Activated naive CD8-positive, alpha-beta T cell treated with anti-CD3 and anti-CD28 coated beads, Interleukin-2, amount 50 U/mL, for 16 hours (primary cell): ENCODE results near the gene STXBP5.
"Not testable (repeated sequence)": the region's sequence is repeated elsewhere in the genome, so short reads cannot be mapped to it uniquely, and the experiment has no call there.

Experiments used
- DNase-seq: peaks from one replicate; pipeline ENCODE4 v3.0.0-alpha.2; 2020; ENCODE audit warnings: low read depth, low spot score

STXBP5 gene

DNA sequence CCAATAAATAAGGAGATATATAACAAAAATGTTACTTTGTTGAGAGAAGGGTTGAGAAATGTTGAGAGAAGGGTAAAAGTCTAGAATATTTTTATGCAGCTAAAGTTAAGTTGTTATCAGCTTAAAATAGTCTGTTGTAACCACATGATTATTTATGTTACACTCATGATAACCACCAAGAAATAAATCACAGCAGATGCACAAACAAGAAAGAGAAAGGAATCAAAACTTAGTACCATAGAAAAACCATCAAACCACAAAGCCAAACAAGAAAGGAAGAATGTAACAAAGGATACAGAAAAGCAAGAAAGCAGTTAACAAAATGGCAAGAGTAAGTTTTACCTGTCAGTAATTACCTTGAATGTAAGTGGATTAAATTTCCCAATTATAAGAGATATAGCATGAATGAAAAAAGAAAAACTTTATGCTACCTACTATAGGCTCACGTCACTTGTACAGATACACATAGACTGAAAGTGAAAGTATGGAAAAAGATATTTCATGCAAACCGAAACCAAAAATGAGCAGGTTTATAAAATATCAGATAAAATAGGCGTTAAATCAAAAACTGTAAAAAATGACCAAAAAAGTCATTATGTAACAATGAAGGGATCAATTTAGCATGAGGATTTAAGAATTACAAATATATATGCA, 93.6 kb downstream of the STXBP5 start:
- no peak for DNase-seq

DNA sequence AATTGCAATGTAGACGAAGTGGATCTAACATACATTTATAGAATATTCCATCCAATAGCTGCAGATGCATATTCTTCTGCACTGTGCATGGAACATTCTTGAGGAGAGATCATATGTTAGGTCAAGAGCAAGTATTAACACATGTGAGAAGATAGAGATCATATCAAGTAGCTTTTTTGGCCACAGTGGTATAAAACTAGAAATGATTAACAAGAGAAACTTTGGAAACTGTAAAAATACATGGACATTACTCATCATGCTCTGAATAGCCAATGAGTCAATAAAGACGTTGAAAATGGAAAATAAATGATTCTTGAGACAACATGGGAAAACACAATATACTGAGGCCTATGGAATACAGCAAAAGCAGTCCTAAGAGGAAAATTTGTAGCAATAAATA, 94.2 kb downstream of the STXBP5 start:
- no peak for DNase-seq

DNA sequence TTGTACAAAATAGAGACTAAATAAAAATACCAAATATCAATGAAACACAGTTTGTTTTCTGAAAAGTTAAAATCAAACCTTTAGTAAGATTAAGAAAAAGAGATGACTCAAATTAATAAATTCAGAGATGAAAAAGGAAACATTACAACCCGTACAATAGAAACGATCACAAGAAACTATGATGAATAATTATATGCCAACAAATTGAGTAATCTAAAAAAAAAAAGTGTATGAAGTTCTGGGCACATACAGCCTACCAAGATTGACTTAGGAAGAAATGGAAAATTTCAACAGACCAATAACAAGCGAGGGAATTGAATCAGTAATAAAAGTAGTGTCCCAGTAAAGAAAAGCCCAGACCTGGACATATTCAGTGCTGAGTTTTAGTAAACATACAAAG, 94.8 kb downstream of the STXBP5 start:
- DNase-seq: no peak

DNA sequence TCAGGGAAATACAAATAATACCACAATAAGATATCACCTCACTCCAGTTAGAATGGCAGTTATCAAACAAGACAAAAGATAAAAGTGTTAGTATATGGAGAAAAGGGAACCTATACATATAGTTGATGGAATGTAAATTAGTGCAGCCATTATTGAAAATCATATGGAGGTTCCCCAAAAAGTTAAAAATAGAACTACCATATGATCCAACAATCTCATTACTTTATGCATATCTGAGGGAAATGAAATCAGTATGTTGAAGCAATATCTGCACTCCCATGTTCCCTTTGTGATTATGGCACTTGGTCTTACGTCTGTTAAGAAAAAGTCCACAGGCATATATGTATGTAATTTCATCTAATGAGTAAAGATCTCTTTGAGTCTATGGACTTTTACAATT, 96.9 kb downstream of the STXBP5 start:
- DNase-seq: no peak

DNA sequence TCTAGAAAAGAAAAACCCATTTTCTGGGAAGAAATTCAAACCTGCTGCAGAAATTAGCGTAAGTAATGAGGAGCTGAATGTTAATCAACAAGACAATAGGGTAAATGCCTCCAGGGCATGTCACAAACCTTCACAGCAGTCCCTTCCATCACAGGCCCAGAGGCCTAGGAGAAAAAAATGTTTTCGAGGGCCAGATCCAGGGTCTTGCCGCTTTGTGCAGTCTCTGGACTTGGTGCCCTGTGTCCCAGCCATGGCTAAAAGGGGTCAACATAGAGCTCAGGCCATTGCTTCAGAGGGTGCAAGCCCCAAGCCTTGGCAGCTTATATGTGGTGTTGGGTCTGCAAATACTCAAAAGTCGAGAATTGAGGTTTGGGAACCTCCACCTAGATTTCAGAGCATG, 99.8 kb downstream of the STXBP5 start:
- DNase-seq: no peak

DNA sequence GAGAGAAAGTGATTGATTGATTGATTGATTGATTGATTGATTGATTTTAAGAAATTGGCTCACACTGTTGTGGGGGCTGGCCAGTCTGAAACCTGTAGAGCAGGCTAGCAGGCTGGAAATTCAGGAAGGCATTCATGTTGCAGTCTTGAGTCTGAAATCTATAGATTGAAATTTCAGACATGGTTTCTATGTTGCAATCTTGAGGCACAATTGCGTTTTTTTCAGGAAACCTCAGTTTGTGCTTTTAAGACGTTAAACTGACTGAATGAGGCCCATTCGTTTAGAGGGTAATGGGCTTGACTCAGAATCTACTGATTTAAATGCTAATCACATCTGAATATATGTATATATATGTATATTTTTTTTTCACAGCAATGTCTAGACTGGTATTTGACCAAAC, 106.3 kb downstream of the STXBP5 start:
- no peak for DNase-seq

DNA sequence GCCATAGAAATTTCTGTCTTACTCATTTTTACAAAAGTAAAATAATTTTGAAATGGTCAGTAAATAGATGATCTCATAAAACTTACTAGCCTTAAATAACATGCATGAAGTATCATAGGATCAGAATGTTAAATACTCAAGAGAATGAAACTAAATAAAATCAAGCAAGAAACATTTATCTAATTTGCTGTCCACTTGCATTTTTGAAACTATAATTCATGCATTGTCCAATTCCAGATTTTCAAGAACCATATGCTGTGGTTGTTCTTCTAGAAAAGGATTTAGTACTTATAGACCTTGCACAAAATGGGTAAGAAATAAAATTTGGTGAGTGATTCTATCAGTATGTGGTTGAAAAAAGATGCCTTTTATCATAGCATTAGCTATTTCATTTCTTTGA, 107.0 kb downstream of the STXBP5 start:
- DNase-seq: no peak

DNA sequence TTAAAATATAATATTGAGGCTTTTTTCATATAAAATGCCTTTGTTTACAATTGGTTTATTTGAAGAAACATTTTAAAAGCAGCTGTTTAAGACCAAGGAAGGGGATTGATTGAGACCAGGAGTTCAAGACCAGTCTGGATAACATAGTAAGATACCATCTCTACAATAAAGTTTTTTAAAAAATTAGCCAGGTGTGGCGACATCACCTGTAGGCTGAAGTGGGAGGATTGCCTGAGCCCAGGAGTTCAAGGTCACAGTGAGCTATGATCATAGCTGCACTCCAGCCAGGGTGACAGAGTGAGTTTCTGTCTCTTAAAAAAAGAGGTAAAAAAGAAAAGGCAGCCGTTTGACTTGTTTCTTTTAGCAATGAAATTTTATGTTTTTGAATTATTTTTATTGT, 117.0 kb downstream of the STXBP5 start:
- no peak for DNase-seq

DNA sequence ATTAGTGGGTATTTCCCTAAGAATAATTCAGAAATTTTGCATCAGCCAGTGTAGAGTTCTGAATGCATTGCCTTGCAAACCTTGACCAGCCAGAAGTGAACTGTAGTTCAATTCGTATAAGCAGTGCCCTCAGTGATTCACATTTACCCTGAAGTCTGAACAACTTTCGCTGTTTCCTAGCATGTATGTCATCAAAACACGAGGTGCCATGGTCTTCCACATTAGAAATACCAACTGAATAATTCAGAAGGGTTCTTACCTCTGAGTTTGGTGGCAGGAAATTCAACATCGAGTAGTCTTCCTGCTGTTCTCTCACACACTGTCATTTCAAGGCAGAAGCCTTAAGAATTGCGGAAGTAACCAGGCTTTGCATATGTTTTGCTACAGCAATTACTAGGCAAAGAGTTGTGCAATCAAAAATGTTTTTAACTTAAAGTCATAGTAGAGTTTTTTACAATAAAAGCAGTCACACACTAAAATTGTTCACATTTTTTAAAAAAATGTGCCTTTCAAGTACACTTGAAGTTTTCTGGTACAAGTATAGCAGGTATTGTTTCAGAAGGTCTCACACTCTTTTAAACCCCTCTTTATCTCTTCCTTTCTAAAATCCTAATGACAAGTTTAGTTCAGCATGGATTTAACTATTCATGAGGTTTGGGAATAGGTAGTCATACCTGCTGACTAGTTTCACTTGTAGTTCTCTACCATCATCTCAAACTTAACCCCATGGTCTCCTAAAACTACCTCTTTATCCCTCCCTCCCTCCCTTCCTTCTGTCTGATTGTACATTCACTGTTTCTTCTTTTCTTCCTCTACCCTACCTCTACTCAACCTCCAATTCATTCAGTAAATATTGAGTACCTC, 118.3 kb downstream of the STXBP5 start:
- no peak for DNase-seq

DNA sequence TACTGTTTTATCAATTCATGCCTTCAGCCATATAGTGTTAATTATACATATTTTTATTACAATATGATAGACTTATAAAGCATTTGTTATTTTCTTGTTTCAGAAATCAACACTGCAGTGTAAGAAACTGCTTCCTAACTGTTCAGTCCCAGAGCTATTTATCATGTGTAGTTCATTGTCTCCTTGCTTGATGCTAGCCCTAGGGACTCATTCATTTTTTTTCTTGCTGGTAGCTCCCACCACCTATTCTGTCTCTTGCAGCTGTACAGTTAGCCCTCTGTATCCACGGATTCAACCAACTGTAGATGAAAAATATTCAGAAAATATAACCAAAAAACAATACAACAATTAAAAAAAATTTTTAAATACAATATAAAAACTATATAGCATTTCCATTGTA, 121.3 kb downstream of the STXBP5 start:
- DNase-seq: no peak

DNA sequence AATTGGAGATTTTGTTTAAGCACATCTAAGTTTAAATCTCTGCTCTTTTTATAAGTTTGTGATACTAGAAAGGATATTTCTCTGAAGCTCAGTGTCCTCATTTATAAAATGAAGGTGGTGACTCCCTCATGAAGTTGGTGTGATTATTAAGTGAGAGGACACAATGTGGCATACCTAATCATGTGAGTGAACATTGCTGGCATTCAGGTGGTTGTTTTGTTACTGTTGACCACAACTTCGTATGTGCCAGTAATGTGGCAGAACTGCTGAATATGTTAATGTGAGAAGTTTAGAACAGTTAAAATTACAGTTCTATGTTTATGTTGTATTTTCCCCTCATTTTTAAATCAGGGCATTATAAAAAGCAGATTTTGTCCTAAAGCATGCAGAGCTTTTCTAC, 127.2 kb downstream of the STXBP5 start:
- DNase-seq: no peak

DNA sequence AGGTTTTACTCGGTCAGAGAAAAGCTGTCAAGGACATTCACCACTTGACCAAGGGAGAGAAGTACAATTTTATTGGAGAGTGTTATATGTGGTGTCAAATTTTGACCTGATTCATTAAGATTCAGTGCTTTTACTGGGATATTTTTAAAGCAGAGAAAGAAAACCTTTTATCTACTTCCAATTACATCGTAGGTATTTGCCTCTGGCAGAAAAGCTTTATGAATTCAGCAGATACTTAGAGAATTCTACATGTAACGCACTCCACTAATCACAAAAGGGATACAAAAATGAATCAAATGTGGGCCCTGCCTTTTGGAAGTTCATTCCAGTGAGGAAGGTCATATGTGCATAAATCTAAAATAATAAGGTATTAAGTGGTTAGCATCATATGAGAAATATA, 133.7 kb downstream of the STXBP5 start:
- no peak for DNase-seq

DNA sequence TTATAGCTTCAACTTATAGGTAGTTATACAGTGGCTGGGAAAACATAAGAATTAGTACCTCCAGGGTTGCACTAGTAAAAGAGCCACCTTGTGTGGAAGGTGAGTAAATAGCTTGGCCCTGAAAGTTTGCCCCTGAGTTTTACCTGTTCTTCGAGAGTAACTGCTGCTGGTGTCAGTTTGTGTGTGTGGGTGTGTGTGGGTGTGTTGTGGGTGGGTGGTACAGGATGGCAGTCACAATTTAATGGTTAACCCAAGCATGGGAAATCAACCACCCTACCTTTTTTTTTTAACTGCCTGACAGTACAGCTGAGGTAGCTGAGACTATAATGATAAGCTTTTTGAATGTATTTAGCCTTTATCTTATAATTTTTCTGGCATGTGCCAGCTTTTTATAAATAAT, 137.3 kb downstream of the STXBP5 start:
- no peak for DNase-seq

DNA sequence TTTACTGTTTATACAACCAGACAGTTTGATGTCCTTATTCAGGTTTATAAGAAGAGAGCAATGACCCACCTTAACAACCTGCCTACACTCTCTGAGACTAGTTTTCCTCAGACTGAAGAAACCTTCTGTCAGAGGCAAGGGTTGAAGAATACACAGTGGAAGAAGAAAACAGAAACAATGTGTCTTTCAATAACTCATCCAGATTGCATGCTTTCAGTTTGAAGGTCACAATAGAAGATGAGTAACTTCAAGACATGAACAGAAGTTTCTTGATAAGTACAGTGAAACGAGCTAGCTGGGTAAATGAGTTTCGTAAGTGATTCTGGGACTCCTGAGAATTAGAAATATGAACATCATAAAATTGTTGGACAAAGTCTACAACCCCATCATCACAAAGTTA, 141.7 kb downstream of the STXBP5 start:
- DNase-seq: no peak

DNA sequence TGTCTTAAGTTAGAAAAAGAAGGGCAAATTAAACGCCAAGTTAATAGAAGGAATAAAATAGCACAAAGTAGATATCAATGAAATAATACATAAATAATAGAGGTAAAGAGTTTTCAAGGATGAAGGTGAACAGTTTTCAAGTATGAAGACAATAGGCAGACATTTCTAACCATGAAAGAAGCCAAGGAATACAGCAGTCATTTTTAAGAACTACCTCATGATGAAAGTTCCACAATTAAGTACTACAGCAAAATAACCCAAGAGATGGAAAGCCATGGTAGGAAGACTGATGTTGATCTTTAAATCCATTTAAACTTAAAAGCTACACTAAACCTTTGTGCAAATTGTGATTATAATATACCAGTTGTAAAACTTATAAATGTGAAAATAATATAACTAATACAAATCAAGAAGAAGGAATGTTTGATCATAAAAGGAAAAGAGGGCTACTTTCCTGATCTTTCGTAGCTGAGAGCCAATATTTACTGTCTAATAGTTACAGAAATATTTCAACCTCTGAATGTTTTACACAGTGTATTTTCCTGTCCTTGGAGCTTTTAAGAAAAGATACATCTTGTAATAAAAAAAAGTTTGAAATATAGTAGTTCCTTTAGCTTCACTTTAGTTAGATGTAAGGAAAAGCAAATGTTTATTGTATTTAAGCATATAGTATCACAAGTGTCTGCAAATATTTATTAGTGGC, 143.1 kb downstream of the STXBP5 start:
- DNase-seq: no peak

DNA sequence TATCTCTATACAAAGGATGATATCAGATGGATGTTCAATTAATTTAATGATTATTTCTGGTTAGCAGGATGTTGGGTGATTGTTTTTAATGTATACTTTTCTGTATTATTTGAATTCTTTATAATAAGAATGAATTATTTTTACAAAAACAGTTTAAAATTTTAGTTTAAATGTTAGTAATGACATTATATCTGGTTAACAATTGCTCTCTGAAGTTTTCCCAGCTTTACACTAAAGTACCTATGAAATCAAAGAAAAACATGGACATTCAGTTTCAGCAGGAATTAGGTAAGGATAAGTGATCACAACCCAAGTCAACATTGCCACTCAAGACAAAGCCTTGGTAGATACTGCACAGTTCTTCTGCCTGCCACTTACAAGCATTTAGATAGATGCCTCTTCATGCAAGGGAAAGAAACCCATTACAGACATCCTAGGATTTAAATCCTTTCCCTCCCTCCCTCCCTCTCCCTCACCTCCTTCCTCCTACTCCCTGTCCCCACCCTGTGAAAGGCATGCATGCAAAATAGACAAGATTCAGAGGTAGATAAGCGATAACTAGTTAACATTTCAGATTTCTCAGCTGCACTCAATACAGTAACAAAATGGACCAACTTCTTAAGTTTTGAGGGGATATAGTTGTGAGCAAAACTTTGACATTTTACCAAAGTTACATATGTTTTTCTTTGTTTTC, 143.8 kb downstream of the STXBP5 start:
- DNase-seq: no peak

DNA sequence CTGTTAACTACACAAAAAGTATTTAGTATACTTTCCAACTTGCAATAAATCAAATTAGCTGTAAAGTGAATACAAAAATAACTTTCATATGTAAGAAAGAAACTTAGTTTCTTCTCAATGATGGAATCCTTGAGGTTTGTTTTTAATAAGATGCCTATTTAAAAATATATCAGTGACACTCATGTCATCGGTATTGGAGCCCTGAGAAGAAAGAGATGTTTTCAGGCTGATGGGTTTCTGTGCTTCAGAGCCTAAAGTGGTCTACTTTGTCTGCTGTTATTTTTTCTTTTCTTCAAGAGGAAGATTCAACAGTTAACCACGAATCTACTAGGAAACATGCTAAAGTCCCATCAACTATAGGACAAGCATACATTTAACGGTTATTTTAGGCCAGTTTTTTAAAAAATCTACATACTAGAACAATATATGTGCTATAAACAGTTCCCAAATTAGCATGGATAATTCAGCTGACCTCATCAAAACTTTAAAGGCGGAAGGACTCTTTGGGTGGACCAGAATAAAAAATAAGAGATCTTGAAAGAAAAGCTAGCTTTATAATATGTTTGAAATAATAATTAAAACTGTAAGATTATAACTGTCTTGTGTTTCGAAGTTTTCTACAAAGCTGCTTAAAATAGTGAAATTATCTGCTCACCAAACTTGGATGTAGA, 157.2 kb downstream of the STXBP5 start:
- no peak for DNase-seq

DNA sequence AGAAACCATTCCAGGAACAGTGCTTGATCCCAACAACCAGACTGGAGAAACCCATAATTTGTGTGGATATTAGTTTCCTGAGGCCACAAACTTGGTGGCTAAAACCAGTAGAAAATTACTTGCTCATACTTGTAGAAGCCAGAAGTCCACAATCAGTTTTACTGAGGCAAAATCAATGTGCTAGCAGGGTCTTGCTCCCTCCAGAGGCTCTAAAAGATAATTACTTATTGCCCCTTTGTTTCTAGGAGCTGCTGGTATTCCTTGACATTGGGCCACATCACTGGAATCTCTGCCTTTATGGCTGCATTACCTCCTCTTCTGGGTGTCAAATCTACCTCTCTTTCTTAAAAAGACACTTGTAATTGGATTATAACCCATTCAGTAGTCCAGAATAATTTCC, 162.1 kb downstream of the STXBP5 start:
- no peak for DNase-seq

DNA sequence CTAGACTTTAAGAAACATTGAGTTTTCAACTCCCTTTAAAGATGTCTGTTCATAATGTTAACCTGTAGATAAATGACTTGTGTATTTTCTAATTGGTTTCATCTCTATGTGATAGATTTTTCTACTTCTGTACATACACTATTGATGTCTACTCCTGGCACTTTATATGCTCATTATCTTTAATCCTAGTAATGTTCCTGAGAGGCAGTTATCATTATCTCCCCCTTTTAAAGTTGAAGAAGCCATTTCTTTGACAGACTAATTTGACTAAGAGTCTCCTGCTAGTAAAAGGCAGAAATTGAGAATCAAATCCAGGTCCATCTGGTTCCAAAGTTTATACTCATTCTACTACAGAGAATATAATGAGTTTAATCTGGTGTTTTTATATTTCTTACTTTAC, 167.1 kb downstream of the STXBP5 start:
- DNase-seq: no peak

DNA sequence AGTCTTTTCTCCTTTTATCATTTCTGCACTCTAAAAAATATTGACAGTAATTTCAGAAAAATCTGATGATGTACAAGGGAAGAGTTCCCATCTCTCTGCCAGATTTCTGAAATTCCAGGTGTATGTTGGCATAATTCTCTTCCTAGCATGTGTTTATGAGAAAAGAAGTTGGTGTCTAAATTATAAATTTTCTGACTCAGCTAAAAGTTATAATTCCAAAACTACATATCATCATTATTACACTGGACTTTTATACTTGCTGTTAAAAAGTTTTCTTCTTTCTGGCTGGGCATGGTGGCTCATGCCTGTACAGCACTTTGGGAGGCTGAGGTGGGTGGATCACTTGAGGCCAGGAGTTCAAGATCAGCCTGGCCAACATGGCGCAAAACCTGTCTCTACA, 168.6 kb downstream of the STXBP5 start:
- no peak for DNase-seq

DNA sequence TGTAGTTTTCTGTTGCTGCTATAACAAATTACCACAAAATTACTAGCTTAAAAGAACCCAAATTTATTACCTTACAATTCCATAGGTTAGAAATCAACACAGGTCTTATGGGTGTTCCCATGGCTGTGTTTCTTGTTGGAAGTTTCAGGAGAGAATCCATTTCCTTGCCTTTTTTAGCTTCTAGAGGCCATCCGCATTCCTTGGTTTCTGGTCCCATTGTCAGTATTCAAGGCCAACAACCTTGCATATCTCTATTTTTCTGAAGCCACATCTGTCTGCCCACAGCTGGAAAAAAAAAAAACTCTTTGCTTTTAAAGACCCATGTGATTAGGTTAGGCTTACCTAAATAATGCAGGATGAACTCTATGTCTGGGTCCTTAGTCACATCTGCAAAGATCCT, 174.6 kb downstream of the STXBP5 start:
- no peak for DNase-seq

DNA sequence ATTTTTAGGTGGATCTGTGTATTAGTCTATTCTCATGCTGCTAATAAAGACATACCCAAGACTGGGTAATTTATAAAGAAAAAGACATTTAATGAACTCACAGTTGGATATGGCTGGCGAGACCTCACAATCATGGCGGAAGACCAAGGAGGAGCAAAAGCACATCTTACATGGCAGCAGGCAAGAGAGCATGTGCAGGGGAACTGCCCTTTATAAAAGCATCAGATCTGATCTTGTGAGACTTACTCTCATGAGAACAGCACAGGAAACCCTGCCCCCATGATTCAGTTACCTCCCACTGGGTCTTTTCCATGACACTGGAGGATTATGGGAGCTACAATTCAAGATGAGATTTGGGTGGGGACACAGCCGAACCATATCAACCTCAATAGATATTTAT, 176.6 kb downstream of the STXBP5 start:
- not testable (repeated sequence) for DNase-seq
